Duodenal mucosa (tissue), 2 donors: ENCODE measurements around the gene COL7A1.

Source experiments
- H3K27ac ChIP-seq: one replicate; pipeline ENCODE4 v1.7.0; 2013; ENCODE audit warnings: low read depth, low read length
- H3K27me3 ChIP-seq, 2 donors: one replicate each; pipeline ENCODE4 v1.7.0; 2013; ENCODE audit warnings: low read length in 2 of 2, control low read depth in 1 of 2; ENCODE audit not compliant: insufficient read depth in 2 of 2, control insufficient read depth in 1 of 2
- H3K36me3 ChIP-seq, 2 donors: one replicate each; pipeline ENCODE4 v1.7.0; 2013; ENCODE audit warnings: low read length in 2 of 2, control low read depth in 1 of 2; ENCODE audit not compliant: insufficient read depth in 2 of 2, control insufficient read depth in 1 of 2
- H3K4me1 ChIP-seq, 2 donors: one replicate each; pipeline ENCODE4 v1.7.0; 2013; ENCODE audit warnings: low read length in 2 of 2, control low read depth in 1 of 2; ENCODE audit not compliant: insufficient read depth in 2 of 2, control insufficient read depth in 1 of 2
- H3K4me3 ChIP-seq, 2 donors: one replicate each; pipeline ENCODE4 v1.7.0; 2013; ENCODE audit warnings: low read length in 2 of 2, low read depth in 1 of 2
- H3K9ac ChIP-seq, 2 donors: one replicate each; pipeline ENCODE4 v1.7.0; 2013; ENCODE audit warnings: low read length in 2 of 2, low read depth in 1 of 2
- H3K9me3 ChIP-seq, 2 donors: one replicate each; pipeline ENCODE4 v1.7.0; 2013; ENCODE audit warnings: low read length in 2 of 2, control low read depth in 1 of 2; ENCODE audit not compliant: control insufficient read depth in 1 of 2

COL7A1 gene

GRCh38 chr3:48621461-48621869, 26.3 kb upstream of the COL7A1 start, which contains the start of gene TMEM89:
Gene TMEM89, minus strand, starts transcription at chr3:48621769. Its CDS starts 13 bp downstream, at chr3:48621756.
- H3K4me3 ChIP-seq, result no peak within 1 kb of the TSS
- H3K27me3 ChIP-seq, result no peaks in the 10 kb centered on the region
- H3K9ac ChIP-seq, result no peak within 1 kb of the TSS
- no peak within 1 kb of the TSS for H3K27ac ChIP-seq
- H3K36me3 ChIP-seq, result peaks cover 0 to 16% of the 10 kb centered on the region in 2 donors
- H3K9me3 ChIP-seq, result peaks cover 11 to 14% of the 10 kb centered on the region in 2 donors
- H3K4me1 ChIP-seq, result no peaks in the 10 kb centered on the region

GRCh38 chr3:48619541-48620524, 24.7 kb upstream of the COL7A1 start:
- Histone ChIP-seq H3K9ac (no peak overlapping the region), H3K9me3 (peaks cover 11 to 14% of the 10 kb centered on the region in 2 donors), H3K4me3 (no peak overlapping the region), H3K27me3 (no peaks in the 10 kb centered on the region), H3K36me3 (peaks cover 0 to 2% of the 10 kb centered on the region in 2 donors), H3K4me1 (no peaks in the 10 kb centered on the region), H3K27ac (no peak overlapping the region)

GRCh38 chr3:48617559-48617958, 22.4 kb upstream of the COL7A1 start:
- no peak overlapping the region for H3K27ac ChIP-seq
- H3K36me3 ChIP-seq, result no peaks in the 10 kb centered on the region
- H3K4me3 ChIP-seq, result peak overlapping the region in 1 of 2 donors; percentile 5
- H3K9me3 ChIP-seq, result peaks cover 11 to 14% of the 10 kb centered on the region in 2 donors
- H3K27me3 ChIP-seq, result no peaks in the 10 kb centered on the region
- no peak overlapping the region for H3K9ac ChIP-seq
- no peaks in the 10 kb centered on the region for H3K4me1 ChIP-seq

- no peaks in the 10 kb centered on the region for H3K4me1 ChIP-seq
- H3K9me3 ChIP-seq, result peaks cover 11 to 14% of the 10 kb centered on the region in 2 donors
- no peak overlapping the region for H3K4me3 ChIP-seq
- no peak overlapping the region for H3K27ac ChIP-seq
- no peaks in the 10 kb centered on the region for H3K36me3 ChIP-seq
- no peaks in the 10 kb centered on the region for H3K27me3 ChIP-seq
- no peak overlapping the region for H3K9ac ChIP-seq
Measured at GRCh38 chr3:48614044-48614443, 18.9 kb upstream of the COL7A1 start.

- Histone ChIP-seq H3K27ac (no peak overlapping the region), H3K9ac (no peak overlapping the region), H3K27me3 (no peaks in the 10 kb centered on the region), H3K36me3 (no peaks in the 10 kb centered on the region), H3K9me3 (peaks cover 4 to 5% of the 10 kb centered on the region in 2 donors), H3K4me3 (no peak overlapping the region), H3K4me1 (peaks cover 6 to 10% of the 10 kb centered on the region in 2 donors)
Measured at GRCh38 chr3:48612309-48612708, 17.2 kb upstream of the COL7A1 start.

- H3K36me3 ChIP-seq, result peaks cover 16 to 18% of the 10 kb centered on the region in 2 donors
- H3K4me1 ChIP-seq, result peaks cover 6 to 10% of the 10 kb centered on the region in 2 donors
- peak within 1 kb of the TSS; percentile 98 to 99 for H3K9ac ChIP-seq
- H3K4me3 ChIP-seq, result peak within 1 kb of the TSS; percentile 96 to 97
- no peaks in the 10 kb centered on the region for H3K27me3 ChIP-seq
- peak within 1 kb of the TSS; percentile 89 for H3K27ac ChIP-seq
- H3K9me3 ChIP-seq, result no peaks in the 10 kb centered on the region
Measured at GRCh38 chr3:48609088-48610005, 14.2 kb upstream of the COL7A1 start, which contains the start of gene UQCRC1. Gene UQCRC1, minus strand, starts transcription at chr3:48609646. Its CDS starts 26 bp downstream, at chr3:48609620.

GRCh38 chr3:48607519-48607918, 12.4 kb upstream of the COL7A1 start:
- H3K4me3 ChIP-seq, result no peak overlapping the region
- H3K36me3 ChIP-seq, result peaks cover 33 to 37% of the 10 kb centered on the region in 2 donors
- no peak overlapping the region for H3K9ac ChIP-seq
- H3K27me3 ChIP-seq, result no peaks in the 10 kb centered on the region
- H3K4me1 ChIP-seq, result peaks cover 6 to 10% of the 10 kb centered on the region in 2 donors
- H3K9me3 ChIP-seq, result no peaks in the 10 kb centered on the region
- no peak overlapping the region for H3K27ac ChIP-seq

- Histone ChIP-seq H3K4me3 (no peak overlapping the region), H3K27ac (no peak overlapping the region), H3K4me1 (peaks cover 0 to 20% of the 10 kb centered on the region in 2 donors), H3K9ac (no peak overlapping the region), H3K9me3 (no peaks in the 10 kb centered on the region), H3K27me3 (no peaks in the 10 kb centered on the region), H3K36me3 (peaks cover 64 to 86% of the 10 kb centered on the region in 2 donors)
Measured at GRCh38 chr3:48601622-48601994, 6.5 kb upstream of the COL7A1 start.

GRCh38 chr3:48600711-48601621, 5.8 kb upstream of the COL7A1 start:
- no peak overlapping the region for H3K4me3 ChIP-seq
- H3K27me3 ChIP-seq, result no peaks in the 10 kb centered on the region
- H3K36me3 ChIP-seq, result peaks cover 63 to 84% of the 10 kb centered on the region in 2 donors
- H3K9me3 ChIP-seq, result no peaks in the 10 kb centered on the region
- H3K4me1 ChIP-seq, result peaks cover 0 to 22% of the 10 kb centered on the region in 2 donors
- no peak overlapping the region for H3K27ac ChIP-seq
- H3K9ac ChIP-seq, result no peak overlapping the region
